Lower lobe of right lung (tissue), 2 donors: Measurements from ENCODE around the gene BRD7. TPM values are rescaled to one million over a fixed set of nuclear protein-coding genes. Genes with fewer than 3 reads are reported as not detected.

ENCODE experiments used
- ATAC-seq, 2 donors: fragments of 200-7000 bp; cut with Tn5 transposase; one replicate each; pipeline ENCODE4 v1.9.1; 2020 to 2022; ENCODE audit warnings: mild to moderate bottlenecking in 2 of 2, moderate library complexity in 2 of 2
- DNase-seq: peaks from one replicate; pipeline ENCODE4 v3.0.0-alpha.2; 2020
- H3K27ac ChIP-seq: fragments of 200-600 bp; one replicate; pipeline ENCODE4 v1.8.0; 2022
- H3K27me3 ChIP-seq: fragments of 200-600 bp; one replicate; pipeline ENCODE4 v1.8.0; 2022; ENCODE audit warnings: low read depth
- H3K36me3 ChIP-seq: fragments of 200-600 bp; one replicate; pipeline ENCODE4 v1.8.0; 2022; ENCODE audit warnings: mild to moderate bottlenecking
- H3K4me1 ChIP-seq: fragments of 200-600 bp; one replicate; pipeline ENCODE4 v1.8.0; 2022
- H3K4me3 ChIP-seq: fragments of 200-600 bp; one replicate; pipeline ENCODE4 v1.8.0; 2022; ENCODE audit warnings: mild to moderate bottlenecking
- H3K9me3 ChIP-seq: fragments of 200-600 bp; one replicate; pipeline ENCODE4 v1.8.0; 2022
- intact Hi-C: fragments of 100-400 bp; cut with DNase I; formaldehyde crosslinking; loops from one replicate; pipeline ENCODE4 v1.11.0; 2022
- long read RNA-seq: library from polyadenylated mRNA; unstranded; transcript quantifications from one replicate; pipeline ENCODE4 v2.0.0, GENCODE V29; 2021
- total RNA-seq: library from RNA; stranded (reverse); fragmentation: NEBNext Ultra II Directional; extraction: Animal tissue kit (Norgen Biotek cat#: 25700); gene quantifications from one replicate; pipeline ENCODE4 v1.2.1, GENCODE V29; 2021
- TF ChIP-seq, protein P1 (sequence below): fragments of 200-600 bp; IDR thresholded peaks from one replicate; pipeline ENCODE4 v1.8.0; 2022; ENCODE audit warnings: antibody characterized with exemption, mild to moderate bottlenecking
- donor health status: DM: no; HTN: yes; CAD: no; lungs with severe emphysema.

The BRD7 gene
- total RNA-seq = 76.3 TPM
- long read RNA-seq, full-length matches to known transcripts = 30 of 81 reads
- long read RNA-seq, partial matches to known transcripts = 42 of 81 reads
- long read RNA-seq, other reads (novel, unspliced or antisense) = 9 of 81 reads

DNA sequence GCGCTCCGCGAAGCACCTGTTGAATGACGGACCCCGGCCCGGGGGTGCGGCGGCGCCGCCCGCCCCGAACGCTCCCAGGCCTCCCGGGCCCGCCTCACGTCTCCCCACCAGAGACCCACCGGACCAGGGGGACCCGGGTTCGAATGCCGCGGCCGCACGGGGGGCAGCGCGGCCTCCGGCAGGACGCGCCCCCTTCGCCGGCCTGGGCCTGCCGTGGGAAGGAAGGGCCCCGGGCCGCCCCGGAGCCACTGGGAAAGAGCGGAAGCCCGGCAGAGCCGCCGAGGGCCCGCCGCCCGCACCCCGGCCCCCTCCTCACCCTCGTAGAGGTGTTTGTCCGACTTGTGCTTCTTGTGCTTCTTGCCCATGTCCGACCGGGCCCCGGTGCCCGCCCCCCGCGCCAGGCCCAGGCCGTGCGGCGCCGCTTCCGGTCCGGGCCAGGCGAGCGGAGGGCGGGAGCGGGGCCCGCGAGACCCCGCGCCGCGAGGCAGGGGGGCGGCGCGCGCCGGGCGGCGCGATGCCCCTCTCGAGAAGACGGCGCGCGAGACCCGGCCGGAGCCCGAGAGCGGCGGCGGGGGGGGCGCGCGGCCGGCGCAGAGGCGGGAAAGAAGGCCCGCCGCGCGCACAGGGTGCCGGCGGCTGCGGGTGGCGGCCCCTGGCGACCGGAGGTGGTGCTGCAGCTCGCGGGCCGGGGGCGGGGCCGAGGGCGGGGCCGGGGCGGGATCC, at the start of gene BRD7:
TSS of gene BRD7 (minus strand) at position 579 of the 723 bp plus-strand sequence. CDS start at position 365, 214 bp downstream.
- intact Hi-C loops = no loop called here
- ATAC-seq (peak; percentile 93 to 95), DNase-seq (peak; percentile 75)

DNA sequence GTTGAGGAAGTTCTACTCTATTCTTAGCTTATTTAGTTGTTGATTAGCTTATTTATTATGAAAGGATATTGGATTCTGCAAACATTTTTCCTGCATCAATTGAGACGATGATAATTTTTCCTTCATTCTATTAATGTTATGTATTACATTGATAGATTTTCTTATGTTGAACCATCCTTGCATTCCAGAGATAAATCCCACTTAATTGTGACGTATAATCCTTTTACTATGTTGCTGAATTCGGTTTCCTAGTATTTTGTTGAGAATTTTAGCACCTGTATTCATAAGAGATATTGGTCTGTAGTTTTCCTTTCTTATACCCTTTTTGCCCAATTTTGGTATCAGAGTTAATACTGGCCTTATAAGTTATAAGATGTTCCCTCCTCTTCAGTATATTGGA, 47.6 kb upstream of the BRD7 start:
- Histone ChIP-seq H3K27me3 (peaks cover 4% of the 10 kb centered on the region), H3K27ac (no peak overlapping the region), H3K9me3 (peaks cover 32% of the 10 kb centered on the region), H3K36me3 (no peaks in the 10 kb centered on the region), H3K4me1 (no peaks in the 10 kb centered on the region), H3K4me3 (no peak overlapping the region)
- TF ChIP-seq, protein P1, sequence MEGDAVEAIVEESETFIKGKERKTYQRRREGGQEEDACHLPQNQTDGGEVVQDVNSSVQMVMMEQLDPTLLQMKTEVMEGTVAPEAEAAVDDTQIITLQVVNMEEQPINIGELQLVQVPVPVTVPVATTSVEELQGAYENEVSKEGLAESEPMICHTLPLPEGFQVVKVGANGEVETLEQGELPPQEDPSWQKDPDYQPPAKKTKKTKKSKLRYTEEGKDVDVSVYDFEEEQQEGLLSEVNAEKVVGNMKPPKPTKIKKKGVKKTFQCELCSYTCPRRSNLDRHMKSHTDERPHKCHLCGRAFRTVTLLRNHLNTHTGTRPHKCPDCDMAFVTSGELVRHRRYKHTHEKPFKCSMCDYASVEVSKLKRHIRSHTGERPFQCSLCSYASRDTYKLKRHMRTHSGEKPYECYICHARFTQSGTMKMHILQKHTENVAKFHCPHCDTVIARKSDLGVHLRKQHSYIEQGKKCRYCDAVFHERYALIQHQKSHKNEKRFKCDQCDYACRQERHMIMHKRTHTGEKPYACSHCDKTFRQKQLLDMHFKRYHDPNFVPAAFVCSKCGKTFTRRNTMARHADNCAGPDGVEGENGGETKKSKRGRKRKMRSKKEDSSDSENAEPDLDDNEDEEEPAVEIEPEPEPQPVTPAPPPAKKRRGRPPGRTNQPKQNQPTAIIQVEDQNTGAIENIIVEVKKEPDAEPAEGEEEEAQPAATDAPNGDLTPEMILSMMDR = no peak
- DNase-seq = no peak
- ATAC-seq = no peak
- intact Hi-C loops = no loop called here

More for the DNA sequence above, at the start of gene BRD7:
- TF ChIP-seq, protein P1 = no peak
- peak within 1 kb of the TSS; percentile 96 for H3K4me3 ChIP-seq
- H3K4me1 ChIP-seq = peaks cover 31% of the 10 kb centered on the region
- peaks cover 30% of the 10 kb centered on the region for H3K36me3 ChIP-seq
- H3K9me3 ChIP-seq = no peaks in the 10 kb centered on the region
- H3K27ac ChIP-seq = peak within 1 kb of the TSS; percentile 85
- no peaks in the 10 kb centered on the region for H3K27me3 ChIP-seq

DNA sequence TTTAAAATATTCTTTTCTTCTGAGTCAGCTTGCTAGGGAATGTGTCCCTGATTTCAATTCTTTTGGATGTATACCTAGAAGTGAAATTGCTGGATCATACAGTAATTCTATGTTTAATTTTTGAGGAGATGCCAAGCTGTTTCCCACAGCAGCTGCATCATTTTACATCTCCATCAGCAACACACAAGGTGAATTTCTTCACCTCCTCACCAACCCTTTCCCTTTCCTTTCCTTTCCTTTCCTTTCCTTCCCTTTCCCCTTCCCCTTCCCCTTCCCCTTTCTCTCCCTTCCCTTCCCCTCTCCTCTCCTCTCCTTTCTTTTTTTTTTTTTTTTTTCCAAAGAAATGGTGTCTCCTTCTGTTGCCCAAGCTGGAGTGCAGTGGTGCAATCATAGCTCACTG, 45.4 kb upstream of the BRD7 start:
- H3K4me3 ChIP-seq = no peak overlapping the region
- H3K27ac ChIP-seq = no peak overlapping the region
- H3K9me3 ChIP-seq = peaks cover 23% of the 10 kb centered on the region
- ATAC-seq (no peak), DNase-seq (no peak)
- no peaks in the 10 kb centered on the region for H3K36me3 ChIP-seq
- no peaks in the 10 kb centered on the region for H3K27me3 ChIP-seq
- TF ChIP-seq, protein P1 = no peak
- no peaks in the 10 kb centered on the region for H3K4me1 ChIP-seq
- intact Hi-C loops = no loop called here

DNA sequence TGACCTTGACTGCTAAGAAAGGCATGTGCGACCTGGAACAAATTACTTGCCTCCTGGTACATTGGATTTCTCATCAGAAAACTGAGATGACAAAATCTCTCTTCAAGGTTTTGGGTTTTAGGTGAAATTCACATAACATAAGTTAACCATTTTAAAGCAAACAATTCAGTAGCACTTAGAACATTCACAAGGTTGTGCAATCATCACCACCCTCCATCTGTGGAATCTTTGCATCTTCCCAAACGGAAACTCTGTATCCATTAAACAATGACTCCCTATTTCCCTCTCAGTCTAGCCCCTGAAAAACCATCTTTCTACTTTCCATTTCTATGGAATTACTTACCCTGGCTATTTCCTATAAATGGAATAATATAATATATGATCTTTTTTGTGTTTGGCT, 42.2 kb upstream of the BRD7 start:
- TF ChIP-seq, protein P1 = no peak
- no peaks in the 10 kb centered on the region for H3K4me1 ChIP-seq
- no peak overlapping the region for H3K27ac ChIP-seq
- no peaks in the 10 kb centered on the region for H3K27me3 ChIP-seq
- DNase-seq (no peak), ATAC-seq (no peak)
- H3K36me3 ChIP-seq = no peaks in the 10 kb centered on the region
- intact Hi-C loops = no loop called here
- H3K4me3 ChIP-seq = no peak overlapping the region
- peaks cover 4% of the 10 kb centered on the region for H3K9me3 ChIP-seq

DNA sequence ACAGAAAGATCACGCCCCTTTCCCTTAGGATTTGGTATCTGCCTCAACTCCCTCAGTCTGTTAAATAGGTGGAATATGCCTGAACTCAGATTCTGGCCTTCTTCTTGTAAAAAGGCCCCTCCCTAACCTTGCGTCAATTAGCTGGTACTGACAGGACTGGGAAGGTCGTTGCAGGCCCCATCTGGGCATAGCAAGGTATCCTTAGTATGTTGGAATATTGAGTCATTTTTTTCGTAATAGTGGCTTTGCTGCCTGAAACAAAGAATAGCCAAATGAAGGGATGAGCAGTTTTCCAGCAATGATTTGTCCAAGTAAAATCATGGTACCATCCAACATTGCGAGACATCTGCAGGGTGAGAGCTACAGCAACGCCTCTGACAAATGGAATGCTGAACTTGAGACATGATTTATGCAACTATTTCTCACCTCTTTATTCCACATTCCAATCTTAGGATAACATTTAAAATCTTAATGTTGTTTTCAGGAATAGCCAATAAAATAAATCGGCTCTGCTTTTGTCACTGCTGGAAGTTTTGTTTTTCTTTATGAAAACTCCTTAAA, 39.3 kb upstream of the BRD7 start:
- Histone ChIP-seq H3K9me3 (no peaks in the 10 kb centered on the region), H3K36me3 (no peaks in the 10 kb centered on the region), H3K27ac (no peak overlapping the region), H3K4me3 (no peak overlapping the region), H3K4me1 (no peaks in the 10 kb centered on the region), H3K27me3 (no peaks in the 10 kb centered on the region)
- ATAC-seq (no peak), DNase-seq (no peak)
- TF ChIP-seq, protein P1 = no peak
- intact Hi-C loops = no loop called here
